Skin of body (tissue), 2 donors: ENCODE data around the gene VIPR2. TPM values are rescaled to one million over a fixed set of nuclear protein-coding genes. Genes with fewer than 3 reads are reported as not detected.
"Not testable (repeated sequence)": the region's sequence is repeated elsewhere in the genome, so short reads cannot be mapped to it uniquely, and the experiment has no call there.

Experiments used
- DNase-seq: peaks from one replicate; lab custom pipeline; 2025; lab: John Stamatoyannopoulos, UW
- total RNA-seq: library from RNA; depleted of rRNA; stranded (reverse); fragments of >200 nt; gene quantifications from one replicate; pipeline ENCODE4 v1.2.3, GENCODE V29; 2014

Gene VIPR2
- total RNA-seq = 0.99 TPM

DNA sequence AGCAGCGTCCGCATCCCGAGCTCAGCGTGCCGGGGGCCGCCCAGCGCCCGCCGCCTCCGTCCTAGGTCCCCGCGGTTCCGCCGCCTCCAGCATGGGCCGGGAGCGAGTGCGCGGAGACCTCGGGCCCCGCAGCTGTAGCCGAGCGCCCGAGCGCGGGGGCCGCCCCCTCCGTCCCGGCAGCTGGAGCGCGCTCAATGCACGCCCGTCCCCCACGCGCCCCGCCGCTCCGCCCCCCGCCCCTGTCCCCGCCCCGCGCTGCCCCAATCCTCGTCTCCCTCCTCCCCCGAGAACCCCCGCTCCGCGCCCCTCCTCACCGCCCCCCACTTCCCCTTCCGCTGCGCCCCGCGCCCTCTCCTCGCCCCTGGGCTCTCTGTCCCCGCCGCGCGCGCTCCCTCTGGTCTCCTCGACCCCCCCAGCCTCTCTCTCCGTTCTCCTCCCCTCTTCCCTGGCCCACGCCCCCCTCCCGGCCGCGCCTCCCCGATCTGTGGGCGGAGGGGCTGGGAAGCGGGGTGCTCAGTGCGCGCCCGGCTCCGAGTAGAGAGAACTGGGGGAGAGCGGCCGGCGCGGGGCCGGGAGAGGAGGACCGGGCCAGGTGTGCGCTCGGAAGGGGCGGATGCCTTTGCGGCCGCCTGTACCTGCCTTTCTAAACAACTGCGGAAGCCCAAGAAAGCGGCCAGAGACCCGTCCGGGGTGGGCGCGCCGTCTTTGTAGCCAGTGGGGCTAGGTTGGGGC is at the start of gene VIPR2:
Gene VIPR2 (minus strand): TSS at position 110 of the 732 bp plus-strand sequence. CDS start 96 bp downstream, at position 14.
- no peak for DNase-seq

GRCh38 chr7:159193543-159194090 is 49.0 kb upstream of the VIPR2 start:
- DNase-seq = no peak

DNA sequence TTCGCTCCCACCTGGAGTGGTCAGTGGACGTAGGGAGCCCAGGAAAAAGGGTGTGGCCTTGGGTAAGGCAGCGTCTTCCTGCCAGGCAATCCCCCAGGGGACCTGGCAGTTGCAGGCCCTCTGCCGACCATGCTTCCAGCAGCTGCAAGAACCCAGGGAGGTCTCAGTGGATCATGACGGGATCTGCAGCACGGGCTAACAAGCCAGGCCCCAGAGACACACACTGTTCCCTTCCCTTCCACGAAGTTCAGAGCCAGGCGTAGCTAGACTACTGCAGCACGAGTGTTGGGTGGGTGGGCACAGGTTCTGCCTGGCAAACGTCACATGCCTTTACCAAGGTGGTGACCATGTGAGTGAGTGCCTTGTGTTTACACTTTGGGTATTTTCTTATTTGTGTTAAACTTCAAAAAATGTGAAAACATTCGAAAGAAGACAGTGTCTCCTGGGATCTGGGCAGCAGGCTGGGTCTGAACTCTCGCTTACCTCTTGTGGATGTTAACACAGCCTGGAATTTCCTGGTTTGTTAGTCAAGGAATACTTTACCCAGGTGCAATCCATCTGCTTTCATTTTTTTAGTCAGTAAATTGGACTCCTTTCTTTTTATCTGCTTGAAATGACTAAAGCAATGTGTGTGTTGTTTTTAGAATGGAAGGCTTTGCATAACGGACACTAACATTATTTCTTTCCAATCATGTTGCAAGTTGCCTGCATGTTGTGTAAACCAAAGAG is 48.2 kb upstream of the VIPR2 start:
- DNase-seq = no peak

DNA sequence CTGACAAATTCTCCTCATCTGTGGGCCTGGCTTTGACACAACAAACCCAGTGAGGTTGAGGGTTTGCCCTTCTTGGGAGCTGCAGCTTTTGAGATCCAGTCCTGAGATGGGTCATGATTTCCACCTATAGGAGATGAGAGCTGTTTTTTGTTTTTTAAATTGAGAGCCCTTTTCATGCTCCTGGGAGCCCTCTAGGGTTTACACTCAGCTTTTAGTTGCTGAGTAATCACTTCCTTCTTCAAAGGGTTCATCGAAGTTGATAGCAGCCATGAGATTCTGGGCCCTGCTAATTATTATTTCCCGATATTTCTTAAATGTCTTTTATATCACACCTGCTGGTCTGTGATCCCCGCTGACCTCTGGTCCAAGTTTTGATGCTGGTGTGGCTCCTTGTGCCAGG is 47.3 kb upstream of the VIPR2 start:
- no peak for DNase-seq

DNA sequence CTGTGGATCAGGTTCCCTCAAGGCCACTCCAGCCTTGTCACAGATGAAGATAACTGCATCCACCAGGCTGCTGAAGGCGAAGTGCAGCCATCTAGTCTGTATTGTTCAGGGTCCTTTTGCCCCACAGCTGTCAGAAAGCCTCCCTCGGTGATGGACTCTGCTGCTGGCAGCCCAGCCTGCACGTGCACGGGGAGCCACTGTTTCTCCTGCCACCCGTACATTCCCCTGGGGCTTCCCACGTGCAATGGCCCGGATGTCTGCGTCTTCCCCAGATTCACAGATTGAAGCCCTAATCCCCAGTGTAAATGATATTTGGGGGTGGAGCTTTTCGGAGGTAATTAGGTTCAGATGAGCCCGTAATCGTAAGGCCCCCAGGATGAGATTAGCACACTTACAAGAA is 46.6 kb upstream of the VIPR2 start:
- no peak for DNase-seq

DNA sequence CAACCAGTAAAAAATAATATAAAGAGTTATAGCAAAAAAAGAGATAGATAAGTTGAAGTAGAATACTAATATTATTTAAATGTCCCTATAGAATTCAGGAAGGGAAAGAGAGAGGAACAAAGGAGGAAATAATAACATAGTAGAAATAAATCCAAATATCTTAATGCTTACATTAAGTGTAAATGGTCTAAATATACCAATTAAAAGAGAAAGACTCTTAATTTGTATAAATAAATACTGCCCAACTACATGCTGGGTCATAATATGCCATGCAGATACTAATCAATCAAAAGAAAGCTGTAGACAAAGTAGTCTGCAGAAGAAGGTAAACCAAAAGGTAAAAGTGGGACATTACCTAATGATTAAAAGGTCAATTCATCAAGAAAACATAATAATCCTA is 43.3 kb upstream of the VIPR2 start:
- DNase-seq = no peak

DNA sequence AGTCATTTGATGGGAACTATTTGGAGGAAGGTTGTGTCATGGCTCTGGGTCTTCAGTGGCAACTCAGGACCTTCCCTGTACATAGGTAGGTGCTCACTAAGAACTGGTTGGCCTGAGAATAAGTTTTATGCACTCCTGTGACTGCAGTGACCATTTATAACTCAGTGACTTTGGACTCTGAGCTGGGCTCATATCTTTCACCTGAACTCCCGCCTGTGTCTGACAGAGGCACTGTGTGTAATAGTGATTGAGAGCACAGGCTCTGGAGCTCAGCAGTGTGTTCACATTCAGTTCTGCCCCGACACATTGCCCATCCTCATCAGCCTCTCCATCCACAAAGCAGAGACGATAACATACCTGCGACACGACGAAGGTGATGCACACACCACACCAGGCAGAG is 34.6 kb upstream of the VIPR2 start:
- DNase-seq = no peak

- DNase-seq = peak; percentile 51
Observed at GRCh38 chr7:159177284-159177953, 32.8 kb upstream of the VIPR2 start.

DNA sequence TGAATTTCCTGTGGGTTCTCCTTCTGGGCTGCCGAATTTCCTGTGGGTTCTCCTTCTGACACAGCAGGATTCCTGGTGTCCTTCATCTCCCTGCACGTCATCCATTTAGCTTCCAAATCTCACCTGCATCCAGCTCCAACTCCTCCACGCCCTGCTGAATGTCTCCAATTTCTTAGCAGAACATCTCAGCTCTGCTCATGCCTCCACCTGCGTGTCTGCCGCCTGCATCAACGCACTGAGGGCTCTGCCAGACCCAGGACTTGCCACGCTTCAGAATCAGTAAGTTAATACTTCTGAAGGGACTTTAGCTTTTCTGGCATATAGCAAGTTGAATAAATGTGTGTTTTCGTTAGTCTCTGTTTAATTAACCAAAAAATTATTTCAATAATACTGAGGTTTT is 31.1 kb upstream of the VIPR2 start:
- DNase-seq = no peak

DNA sequence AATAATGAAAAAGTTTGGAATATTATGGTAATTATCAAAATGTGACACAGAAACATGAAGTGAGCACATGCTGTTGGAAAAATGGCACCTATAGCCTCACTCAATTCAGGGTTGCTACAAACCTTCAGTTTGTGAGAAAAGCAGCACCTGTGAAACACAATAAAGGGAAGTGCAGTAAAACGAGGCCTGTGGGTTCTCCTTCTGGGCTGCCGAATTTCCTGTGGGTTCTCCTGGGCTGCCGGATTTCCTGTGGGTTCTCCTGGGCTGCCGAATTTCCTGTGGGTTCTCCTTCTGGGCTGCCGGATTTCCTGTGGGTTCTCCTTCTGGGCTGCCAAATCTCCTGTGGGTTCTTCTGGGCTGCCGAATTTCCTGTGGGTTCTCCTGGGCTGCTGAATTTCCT is 30.4 kb upstream of the VIPR2 start:
- DNase-seq = not testable (repeated sequence)

DNA sequence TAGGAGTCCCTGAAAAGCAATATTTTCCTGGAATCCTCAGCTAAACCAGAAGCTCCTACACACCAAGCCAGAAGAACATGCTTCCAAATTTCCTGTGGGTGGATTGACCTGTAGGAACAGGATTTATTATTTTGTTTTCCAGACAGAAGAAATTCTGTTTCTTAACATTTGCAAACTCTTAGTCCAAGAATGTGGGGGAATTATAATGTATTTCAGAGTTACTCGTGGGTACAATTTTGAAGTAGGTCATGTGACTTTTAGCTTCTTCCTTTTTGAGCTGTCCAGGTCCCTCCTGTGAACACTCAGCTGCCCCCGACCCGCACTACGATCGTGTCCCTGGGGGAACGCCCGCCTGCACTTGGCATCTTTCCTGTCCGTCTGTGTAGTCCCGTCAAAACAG is 27.7 kb upstream of the VIPR2 start:
- DNase-seq = peak; percentile 24

DNA sequence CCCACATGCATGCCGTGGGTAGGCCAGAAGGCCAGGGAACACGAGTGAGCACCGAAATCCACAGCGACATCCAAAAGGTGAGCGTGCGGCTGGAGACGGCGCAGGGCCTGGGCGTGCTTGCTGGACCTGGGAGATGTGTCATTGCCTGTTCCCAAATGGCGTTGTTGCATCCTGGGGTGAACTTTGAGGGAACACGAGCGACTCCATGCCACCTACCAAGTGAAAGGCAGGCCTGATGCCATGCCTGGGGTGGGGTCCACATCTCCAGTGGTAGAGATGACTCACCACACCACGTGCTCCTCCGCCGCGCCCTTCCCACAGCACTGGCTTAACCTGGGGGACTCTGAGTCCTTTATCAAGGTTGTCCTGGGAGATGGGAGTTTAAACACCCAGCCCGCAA is 24.7 kb upstream of the VIPR2 start:
- DNase-seq = no peak

- DNase-seq = no peak
Observed at GRCh38 chr7:159167139-159167538, 22.5 kb upstream of the VIPR2 start.

GRCh38 chr7:159166530-159166929 is 21.9 kb upstream of the VIPR2 start:
- no peak for DNase-seq

DNA sequence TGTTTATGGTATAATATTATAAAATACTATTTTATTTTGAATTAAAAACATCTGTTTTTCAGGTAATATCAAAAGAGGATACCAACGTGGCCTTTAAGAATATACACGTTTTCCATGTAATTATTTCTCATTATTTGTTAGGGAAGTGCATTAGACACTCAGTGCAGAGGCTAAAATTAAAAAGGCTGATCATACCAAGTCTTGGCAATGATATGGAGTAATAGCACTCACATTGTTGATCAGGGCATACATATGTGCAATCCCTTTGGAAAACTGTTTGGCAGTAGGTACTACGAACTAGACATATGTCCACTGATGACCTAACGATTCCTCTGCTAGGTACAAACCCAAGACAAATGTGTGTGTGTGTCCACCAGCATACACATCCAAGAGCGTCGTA is 20.7 kb upstream of the VIPR2 start:
- no peak for DNase-seq

GRCh38 chr7:159163703-159164301 is 19.1 kb upstream of the VIPR2 start:
- DNase-seq = not testable (repeated sequence)

DNA sequence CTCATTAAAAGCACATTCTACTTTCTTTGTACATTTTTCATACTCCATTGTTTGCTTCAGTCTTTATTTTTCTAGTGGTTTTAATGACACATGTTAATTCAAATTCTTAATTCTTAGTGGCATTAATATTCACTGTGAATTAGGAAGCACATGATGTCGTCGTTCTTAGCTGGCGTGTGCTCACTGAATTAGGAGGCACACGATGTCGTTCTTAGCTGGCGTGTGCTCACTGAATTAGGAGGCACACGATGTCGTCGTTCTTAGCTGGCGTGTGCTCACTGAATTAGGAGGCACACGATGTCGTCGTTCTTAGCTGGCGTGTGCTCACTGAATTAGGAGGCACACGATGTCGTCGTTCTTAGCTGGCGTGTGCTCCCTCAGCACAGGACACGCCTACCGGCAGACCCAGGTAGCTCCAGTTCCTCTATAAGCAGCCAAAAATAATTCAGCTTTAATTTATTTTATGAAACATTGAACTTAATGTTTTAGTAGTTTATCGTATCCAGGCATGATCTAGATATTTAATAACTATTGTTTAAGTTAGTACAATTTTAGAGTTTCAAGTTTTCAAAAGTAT is 17.5 kb upstream of the VIPR2 start:
- not testable (repeated sequence) for DNase-seq

- no peak for DNase-seq
Observed at GRCh38 chr7:159160450-159160849, 15.8 kb upstream of the VIPR2 start.

DNA sequence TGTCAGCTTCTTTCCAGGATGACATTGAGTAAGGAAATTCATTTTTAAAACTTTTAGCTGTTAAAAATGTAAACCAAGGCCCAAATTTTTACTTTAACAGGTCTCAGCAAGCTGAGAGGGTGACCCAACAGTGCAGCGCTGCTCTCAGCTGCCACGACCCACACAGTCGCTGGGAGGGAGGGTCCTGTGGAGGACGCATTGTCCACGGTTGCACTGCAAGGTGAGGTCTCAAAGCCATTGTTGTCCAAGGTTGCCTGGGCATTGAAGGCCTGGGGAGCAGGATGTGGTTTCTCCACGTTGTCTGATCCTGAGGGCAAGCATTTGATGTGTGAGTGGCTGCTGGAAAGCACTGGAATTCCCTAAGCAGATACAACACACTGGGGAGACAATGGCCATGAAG is 15.1 kb upstream of the VIPR2 start:
- no peak for DNase-seq

DNA sequence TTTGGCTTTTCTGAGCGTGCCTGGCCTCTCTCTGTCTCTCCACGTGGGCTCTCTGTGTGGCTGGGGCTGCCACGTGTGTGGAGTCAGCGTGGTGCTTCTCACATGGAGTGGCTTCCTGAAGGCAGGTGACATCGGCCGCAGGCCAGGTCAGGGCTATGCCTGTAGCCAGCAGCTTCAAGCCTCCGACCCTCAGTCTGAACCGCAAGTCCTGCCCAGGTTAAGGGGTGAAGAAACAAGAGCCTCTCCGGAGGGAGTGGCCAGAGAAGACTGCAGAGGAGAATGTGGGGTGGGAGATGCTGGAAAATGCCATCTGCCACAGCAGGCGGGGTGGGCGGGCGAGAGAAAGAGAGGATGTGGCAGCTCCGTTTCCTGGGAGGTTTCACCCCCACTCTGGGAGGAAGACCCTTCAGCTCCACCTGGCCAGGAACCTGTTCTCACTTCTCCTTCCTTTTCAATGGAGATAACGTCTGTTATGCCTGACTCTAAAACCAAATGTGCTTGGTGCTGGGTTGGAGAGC is 14.3 kb upstream of the VIPR2 start:
- DNase-seq = no peak
